Glutamatergic neuron (in vitro differentiated cells): ENCODE results near the gene CTBP2. TPM values are rescaled to one million over a fixed set of nuclear protein-coding genes. Genes with fewer than 3 reads are reported as not detected.
"Not testable (repeated sequence)": the region's sequence is repeated elsewhere in the genome, so short reads cannot be mapped to it uniquely, and the experiment has no call there.

ENCODE experiments used
- DNase-seq: peaks from one replicate; pipeline ENCODE4 v3.0.0; 2022
- H3K27ac Mint-ChIP-seq: one replicate; pipeline ENCODE4 v1.8.0; 2020; ENCODE audit warnings: mild to moderate bottlenecking, mixed read lengths, inconsistent platforms; ENCODE audit not compliant: unreplicated experiment
- H3K27me3 Mint-ChIP-seq: one replicate; pipeline ENCODE4 v1.8.0; 2020; ENCODE audit warnings: mild to moderate bottlenecking, moderate library complexity, mixed read lengths, inconsistent platforms; ENCODE audit not compliant: unreplicated experiment
- H3K36me3 Mint-ChIP-seq: one replicate; pipeline ENCODE4 v1.8.0; 2020; ENCODE audit warnings: mild to moderate bottlenecking, mixed read lengths, inconsistent platforms; ENCODE audit not compliant: unreplicated experiment
- H3K4me1 Mint-ChIP-seq: one replicate; pipeline ENCODE4 v1.8.0; 2020; ENCODE audit warnings: mild to moderate bottlenecking, low read depth, mixed read lengths, inconsistent platforms; ENCODE audit not compliant: unreplicated experiment
- H3K4me3 Mint-ChIP-seq: one replicate; pipeline ENCODE4 v1.8.0; 2020; ENCODE audit warnings: mild to moderate bottlenecking, mixed read lengths, inconsistent platforms; ENCODE audit not compliant: unreplicated experiment
- H3K9me3 Mint-ChIP-seq: one replicate; pipeline ENCODE4 v1.8.0; 2020; ENCODE audit warnings: mild to moderate bottlenecking, moderate library complexity, mixed read lengths, inconsistent platforms; ENCODE audit not compliant: unreplicated experiment
- total RNA-seq: library from RNA; stranded (reverse); fragmentation: NEBNext Ultra II Directional; extraction: Animal tissue kit (Norgen Biotek cat#: 25700); gene quantifications from one replicate; pipeline ENCODE4 v1.2.1, GENCODE V29; 2021; ENCODE audit not compliant: unreplicated experiment
- TF ChIP-seq, protein P1 (sequence below): fragments of 200-600 bp; sonication (generic); IDR thresholded peaks from one replicate; pipeline ENCODE4 v1.5.0; 2021; ENCODE audit not compliant: partially characterized antibody, unreplicated experiment

The CTBP2 gene
- total RNA-seq, 1 donor from 2014 or later = 174 TPM

GRCh38 chr10:125165584-125166573, 5.5 kb upstream of the CTBP2 start:
- Mint-ChIP-seq H3K9me3 (peaks cover 4% of the 10 kb centered on the region), H3K4me3 (no peak overlapping the region), H3K27ac (no peak overlapping the region), H3K36me3 (no peaks in the 10 kb centered on the region), H3K27me3 (peaks cover 3% of the 10 kb centered on the region), H3K4me1 (peaks cover 7% of the 10 kb centered on the region)
- TF ChIP-seq, protein P1, sequence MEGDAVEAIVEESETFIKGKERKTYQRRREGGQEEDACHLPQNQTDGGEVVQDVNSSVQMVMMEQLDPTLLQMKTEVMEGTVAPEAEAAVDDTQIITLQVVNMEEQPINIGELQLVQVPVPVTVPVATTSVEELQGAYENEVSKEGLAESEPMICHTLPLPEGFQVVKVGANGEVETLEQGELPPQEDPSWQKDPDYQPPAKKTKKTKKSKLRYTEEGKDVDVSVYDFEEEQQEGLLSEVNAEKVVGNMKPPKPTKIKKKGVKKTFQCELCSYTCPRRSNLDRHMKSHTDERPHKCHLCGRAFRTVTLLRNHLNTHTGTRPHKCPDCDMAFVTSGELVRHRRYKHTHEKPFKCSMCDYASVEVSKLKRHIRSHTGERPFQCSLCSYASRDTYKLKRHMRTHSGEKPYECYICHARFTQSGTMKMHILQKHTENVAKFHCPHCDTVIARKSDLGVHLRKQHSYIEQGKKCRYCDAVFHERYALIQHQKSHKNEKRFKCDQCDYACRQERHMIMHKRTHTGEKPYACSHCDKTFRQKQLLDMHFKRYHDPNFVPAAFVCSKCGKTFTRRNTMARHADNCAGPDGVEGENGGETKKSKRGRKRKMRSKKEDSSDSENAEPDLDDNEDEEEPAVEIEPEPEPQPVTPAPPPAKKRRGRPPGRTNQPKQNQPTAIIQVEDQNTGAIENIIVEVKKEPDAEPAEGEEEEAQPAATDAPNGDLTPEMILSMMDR = no peak
- DNase-seq = no peak

GRCh38 chr10:125164421-125164820, 4.1 kb upstream of the CTBP2 start:
- Mint-ChIP-seq H3K4me3 (no peak overlapping the region), H3K27me3 (peaks cover 3% of the 10 kb centered on the region), H3K36me3 (no peaks in the 10 kb centered on the region), H3K4me1 (peaks cover 7% of the 10 kb centered on the region), H3K9me3 (peaks cover 5% of the 10 kb centered on the region), H3K27ac (no peak overlapping the region)
- DNase-seq = no peak
- TF ChIP-seq, protein P1 = no peak

GRCh38 chr10:125163803-125164202, 3.4 kb upstream of the CTBP2 start:
- Mint-ChIP-seq H3K9me3 (peaks cover 5% of the 10 kb centered on the region), H3K4me3 (no peak overlapping the region), H3K27ac (no peak overlapping the region), H3K36me3 (no peaks in the 10 kb centered on the region), H3K4me1 (peaks cover 7% of the 10 kb centered on the region), H3K27me3 (peaks cover 3% of the 10 kb centered on the region)
- TF ChIP-seq, protein P1 = no peak
- DNase-seq = no peak

DNA sequence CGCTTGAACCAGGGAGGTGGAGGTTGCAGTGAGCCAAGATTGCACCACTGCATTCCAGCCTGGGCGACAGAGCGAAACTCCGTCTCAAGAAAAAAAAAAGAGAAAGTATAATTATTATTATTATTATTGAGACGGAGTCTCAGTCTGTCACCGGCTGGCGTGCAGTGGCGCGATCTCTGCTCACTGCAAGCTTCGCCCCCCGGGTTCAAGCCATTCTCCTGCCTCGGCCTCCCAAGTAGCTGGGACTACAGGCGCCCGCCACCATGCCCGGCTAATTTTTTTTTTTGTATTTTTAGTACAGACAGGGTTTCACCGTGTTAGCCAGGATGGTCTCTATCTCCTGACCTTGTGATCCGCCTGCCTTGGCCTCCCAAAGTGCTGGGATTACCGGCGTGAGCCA, 2.9 kb upstream of the CTBP2 start:
- DNase-seq, H3K27me3 Mint-ChIP-seq: not testable (repeated sequence)

DNA sequence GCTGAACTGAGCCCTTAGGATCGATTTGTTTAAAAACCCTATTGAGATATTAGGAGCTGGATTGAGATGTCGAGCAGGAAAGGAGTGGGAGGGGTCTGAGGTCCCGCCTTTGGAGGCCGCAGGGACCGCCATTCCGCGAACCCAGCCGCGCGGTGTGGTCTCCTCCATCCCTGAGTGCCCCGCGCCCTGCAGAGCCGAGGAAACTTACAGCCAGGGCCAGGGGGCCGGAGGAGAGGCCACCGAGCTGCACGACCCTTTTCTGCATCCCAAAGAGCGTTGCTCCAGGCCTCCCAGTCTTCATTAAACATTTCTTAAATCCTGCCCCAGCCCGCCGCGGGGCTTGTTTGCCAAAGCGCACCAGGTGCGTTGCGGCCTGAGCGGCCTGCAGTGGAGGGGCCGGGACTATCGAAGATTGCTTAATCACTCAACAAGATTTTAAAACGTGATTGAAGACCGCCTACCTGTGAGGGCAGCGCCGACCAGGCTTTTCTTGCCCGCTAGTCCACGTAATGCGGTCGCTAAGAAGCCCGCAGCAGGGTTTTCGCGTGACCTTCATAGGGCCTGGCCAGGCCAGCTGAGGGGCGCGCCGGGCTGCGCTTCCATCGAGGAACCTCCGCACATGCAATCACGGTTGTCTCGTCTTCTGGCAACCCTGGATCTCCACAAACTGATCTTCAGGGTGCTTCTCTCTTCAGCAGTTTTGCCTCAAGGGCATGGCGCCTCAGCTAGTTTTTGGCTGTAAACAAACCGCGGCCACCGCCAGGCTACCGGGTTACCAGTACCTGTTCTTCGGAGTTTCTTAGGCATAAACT, 2.0 kb upstream of the CTBP2 start:
- Mint-ChIP-seq H3K36me3 (no peaks in the 10 kb centered on the region), H3K9me3 (peaks cover 12% of the 10 kb centered on the region), H3K4me3 (peak overlapping the region; percentile 80), H3K27ac (no peak overlapping the region), H3K27me3 (peaks cover 11% of the 10 kb centered on the region), H3K4me1 (peaks cover 7% of the 10 kb centered on the region)
- TF ChIP-seq, protein P1 = no peak
- DNase-seq = peak; percentile 52

More for the DNA sequence above, 2.9 kb upstream of the CTBP2 start:
- not testable (repeated sequence) for H3K4me3 Mint-ChIP-seq, H3K27ac Mint-ChIP-seq, H3K36me3 Mint-ChIP-seq, H3K9me3 Mint-ChIP-seq, H3K4me1 Mint-ChIP-seq
